ENCODE measurements around the gene BLID.

Gene BLID

GRCh38 chr11:122068141-122068540 lies 47.9 kb downstream of the BLID start:
- DNase-seq (ENCODE audit: low read depth) = no peak
- TF ChIP-seq CTCF (IDR thresholded peaks at IDR 0.05; ENCODE audit: control insufficient read depth, insufficient read depth, low read depth, low read length, missing control alignments) = no peak
- H3K4me3 ChIP-seq (ENCODE audit: control insufficient read depth, low read depth, low read length) = no peak overlapping the region

Data from AG09309 (cell line).